ENCODE measurements around the gene DSE.

DNA sequence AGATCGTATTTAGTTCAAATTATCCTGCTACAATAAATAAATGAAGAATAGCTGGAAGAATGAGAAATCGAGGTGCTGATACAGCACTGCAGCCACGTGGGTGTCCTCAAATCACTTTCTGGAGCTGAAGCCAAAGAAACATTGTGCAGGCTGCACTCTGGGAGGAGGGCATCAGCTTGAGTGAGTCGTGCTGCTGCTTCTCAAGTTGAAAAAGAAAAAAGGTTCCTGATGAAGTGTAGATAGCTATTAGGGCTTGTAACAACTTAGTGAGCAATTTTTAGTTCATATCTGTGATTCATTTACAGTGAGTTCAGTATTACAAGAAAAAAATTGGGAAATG lies 40.5 kb downstream of the DSE start:
- TF ChIP-seq, protein P1, sequence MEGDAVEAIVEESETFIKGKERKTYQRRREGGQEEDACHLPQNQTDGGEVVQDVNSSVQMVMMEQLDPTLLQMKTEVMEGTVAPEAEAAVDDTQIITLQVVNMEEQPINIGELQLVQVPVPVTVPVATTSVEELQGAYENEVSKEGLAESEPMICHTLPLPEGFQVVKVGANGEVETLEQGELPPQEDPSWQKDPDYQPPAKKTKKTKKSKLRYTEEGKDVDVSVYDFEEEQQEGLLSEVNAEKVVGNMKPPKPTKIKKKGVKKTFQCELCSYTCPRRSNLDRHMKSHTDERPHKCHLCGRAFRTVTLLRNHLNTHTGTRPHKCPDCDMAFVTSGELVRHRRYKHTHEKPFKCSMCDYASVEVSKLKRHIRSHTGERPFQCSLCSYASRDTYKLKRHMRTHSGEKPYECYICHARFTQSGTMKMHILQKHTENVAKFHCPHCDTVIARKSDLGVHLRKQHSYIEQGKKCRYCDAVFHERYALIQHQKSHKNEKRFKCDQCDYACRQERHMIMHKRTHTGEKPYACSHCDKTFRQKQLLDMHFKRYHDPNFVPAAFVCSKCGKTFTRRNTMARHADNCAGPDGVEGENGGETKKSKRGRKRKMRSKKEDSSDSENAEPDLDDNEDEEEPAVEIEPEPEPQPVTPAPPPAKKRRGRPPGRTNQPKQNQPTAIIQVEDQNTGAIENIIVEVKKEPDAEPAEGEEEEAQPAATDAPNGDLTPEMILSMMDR (conservative IDR thresholded peaks at IDR 0.05), result no peak
- no peak for TF ChIP-seq ZFX (IDR thresholded peaks at IDR 0.05)

Data from C4-2B (cell line).